HG03460 (cell line): ENCODE data around the gene CAPN2.
"Not testable (repeated sequence)": the region's sequence is repeated elsewhere in the genome, so short reads cannot be mapped to it uniquely, and the experiment has no call there.

ENCODE experiments used
- ATAC-seq: cut with Tn5 transposase; IDR thresholded peaks from one replicate; pipeline ENCODE4 v1.9.1; 2021; ENCODE audit not compliant: unreplicated experiment

CAPN2 gene

GRCh38 chr1:223716302-223716862 lies 4.0 kb downstream of the CAPN2 start:
- peak; percentile 52 for ATAC-seq

- ATAC-seq, result no peak
Measured at GRCh38 chr1:223717123-223717522, 4.8 kb downstream of the CAPN2 start.

- no peak for ATAC-seq
Measured at GRCh38 chr1:223717695-223718363, 5.5 kb downstream of the CAPN2 start.

- no peak for ATAC-seq
Measured at GRCh38 chr1:223718850-223719249, 6.5 kb downstream of the CAPN2 start.

GRCh38 chr1:223720971-223721591 lies 8.7 kb downstream of the CAPN2 start:
- ATAC-seq, result no peak

- no peak for ATAC-seq
Measured at GRCh38 chr1:223721658-223722607, 9.6 kb downstream of the CAPN2 start.

GRCh38 chr1:223723351-223723904 lies 11.1 kb downstream of the CAPN2 start:
- ATAC-seq, result no peak

GRCh38 chr1:223724376-223724775 lies 12.0 kb downstream of the CAPN2 start:
- ATAC-seq, result no peak

GRCh38 chr1:223725578-223725977 lies 13.2 kb downstream of the CAPN2 start:
- no peak for ATAC-seq

GRCh38 chr1:223726380-223727001 lies 14.2 kb downstream of the CAPN2 start:
- peak; percentile 98 for ATAC-seq

GRCh38 chr1:223727541-223727940 lies 15.2 kb downstream of the CAPN2 start:
- no peak for ATAC-seq

- no peak for ATAC-seq
Measured at GRCh38 chr1:223729906-223730305, 17.6 kb downstream of the CAPN2 start.

- no peak for ATAC-seq
Measured at GRCh38 chr1:223730479-223731132, 18.3 kb downstream of the CAPN2 start.

- no peak for ATAC-seq
Measured at GRCh38 chr1:223731133-223731770, 18.9 kb downstream of the CAPN2 start.

GRCh38 chr1:223732993-223733798 lies 20.9 kb downstream of the CAPN2 start:
- no peak for ATAC-seq

GRCh38 chr1:223733898-223734852 lies 21.8 kb downstream of the CAPN2 start:
- ATAC-seq, result no peak

- ATAC-seq, result not testable (repeated sequence)
Measured at GRCh38 chr1:223736638-223737037, 24.3 kb downstream of the CAPN2 start.

- ATAC-seq, result no peak
Measured at GRCh38 chr1:223737342-223737741, 25.0 kb downstream of the CAPN2 start.
